ENCODE data around the gene MOB3A. TPM values are rescaled to one million over a fixed set of nuclear protein-coding genes. Genes with fewer than 3 reads are reported as not detected.

Gene MOB3A
- total and polyA plus RNA-seq, 2 of the 8 experiments (the other 6 are each of a cell fraction or from before 2014, with no cell fraction given): 9.2 to 9.6 TPM

DNA sequence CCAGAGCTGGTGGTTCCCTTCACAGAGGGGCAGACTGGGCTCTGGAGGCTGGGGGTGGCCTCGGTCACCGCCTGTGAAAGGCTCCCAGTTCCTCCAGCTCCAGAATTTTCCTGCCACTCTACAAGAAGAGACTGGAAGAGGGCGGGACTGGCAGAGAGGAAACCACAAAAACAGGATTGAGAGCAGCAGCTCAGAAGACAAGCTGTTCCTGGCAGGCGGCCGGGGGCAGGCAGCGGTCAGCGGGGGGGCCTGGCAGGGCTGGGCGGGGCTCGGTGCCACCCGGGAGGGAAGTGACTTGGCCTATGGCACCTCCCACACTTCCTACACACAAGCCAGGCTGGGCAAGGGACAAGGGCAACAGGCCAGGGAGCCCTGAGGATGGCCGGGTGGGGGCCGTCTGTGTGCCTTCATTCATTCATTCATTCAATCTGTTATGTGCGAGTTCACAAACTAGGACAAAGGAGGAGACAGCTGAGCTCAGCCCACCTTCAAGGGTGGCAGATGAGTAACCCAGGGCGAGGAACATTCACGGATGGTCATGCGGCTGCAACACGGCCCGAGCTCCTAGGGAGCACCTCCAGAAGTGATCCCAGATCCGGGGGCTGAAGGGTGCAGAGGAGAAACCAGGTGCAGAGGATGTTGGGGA is 63.7 kb downstream of the MOB3A start:
- Histone ChIP-seq H2BK120ac (replicated peaks; ENCODE audit: low read depth, low read length) (no peak overlapping the region), H3K23ac (ENCODE audit: insufficient read length) (no peak overlapping the region), H2BK20ac (ENCODE audit: low read length) (0 out of 2 replicates have a peak overlapping the region, but pooled peaks have one; percentile 95), H3K4me3 (ENCODE audit: extremely low read depth in 1 of 4, insufficient read depth in 2 of 4, low read depth in 3 of 4, low read length in 4 of 4) (no peak overlapping the region), H4K5ac (ENCODE audit: insufficient read length, low read depth, low read length) (no peak overlapping the region), H2BK5ac (ENCODE audit: low read depth, low read length) (peak overlapping the region; percentile 56; the same call in 1 of the 2 replicates), H2AK5ac (ENCODE audit: low read depth, low read length) (no peak overlapping the region), H3K14ac (ENCODE audit: insufficient read length) (no peak overlapping the region), H3K36me3 (ENCODE audit: control insufficient read depth in 2 of 4, insufficient read depth in 4 of 4, low read length in 3 of 4) (no peaks in the 10 kb centered on the region), H3K27ac (ENCODE audit: low read depth, low read length) (no peak overlapping the region; the same call in 1 of the 2 replicates), H3K9me3 (ENCODE audit: insufficient read depth in 2 of 2, low read depth in 1 of 2, low read length in 1 of 2) (peaks cover 7 to 8% of the 10 kb centered on the region in 2 experiments; a peak in 1 of 4 replicates), H3K4me2 (ENCODE audit: insufficient read depth in 1 of 2, low read depth in 2 of 2, low read length in 2 of 2) (no peak overlapping the region), H4K20me1 (replicated peaks in 1 of 2; ENCODE audit: control insufficient read depth in 1 of 2, insufficient read depth in 2 of 2, low read length in 2 of 2) (peaks cover 0 to 3% of the 10 kb centered on the region in 2 experiments), H2BK12ac (ENCODE audit: low read depth, low read length) (peak overlapping the region; percentile 39; the same call in 1 of the 2 replicates), H2BK15ac (ENCODE audit: low read length) (peak overlapping the region; percentile 81), H4K8ac (ENCODE audit: extremely low read depth, insufficient read depth, low read length) (peak overlapping the region; percentile 45), H2AFZ (ENCODE audit: low read length) (peak overlapping the region; percentile 50; the same call in 1 of the 2 replicates), H3K79me1 (ENCODE audit: low read depth, low read length) (0 out of 2 replicates have a peak, but pooled peaks cover 2% of the 10 kb centered on the region), H3K56ac (replicated peaks; ENCODE audit: insufficient read length, low read depth, low read length) (no peak overlapping the region), H4K91ac (replicated peaks; ENCODE audit: insufficient read length, low read length) (peak overlapping the region; percentile 65), H3K27me3 (replicated peaks in 1 of 4; ENCODE audit: control insufficient read depth in 3 of 4, extremely low read depth in 1 of 4, insufficient read depth in 3 of 4, low read length in 3 of 4) (no peaks in the 10 kb centered on the region), H3K4ac (replicated peaks; ENCODE audit: insufficient read length, low read depth, low read length) (no peak overlapping the region), H3K4me1 (replicated peaks in 1 of 4; ENCODE audit: control insufficient read depth in 3 of 4, insufficient read depth in 4 of 4, low read length in 3 of 4) (peaks cover 0 to 12% (median 4%) of the 10 kb centered on the region in 4 experiments; a peak in 5 of 7 replicates), H3K9ac (replicated peaks in 1 of 4; ENCODE audit: extremely low read depth in 1 of 4, low read depth in 3 of 4, low read length in 3 of 4) (no peak overlapping the region), H3K23me2 (ENCODE audit: low read depth, low read length) (no peaks in the 10 kb centered on the region), H3K18ac (ENCODE audit: extremely low read depth, low read length) (no peak overlapping the region), H3K79me2 (ENCODE audit: control insufficient read depth in 1 of 2, insufficient read depth in 2 of 2, low read length in 2 of 2) (no peaks in the 10 kb centered on the region)
- CTCF ChIA-PET (ENCODE audit: partially characterized antibody): interaction anchor here (0.8 to 2.5 kb wide), 6 partner anchors 10 to 79 kb away, joined by 3 to 11 read pairs (median 4); no protein-coding TSS in a partner anchor
- DNase-seq (ENCODE audit: low read depth in 1 of 2, low spot score in 2 of 2): peak in 1 of 2 experiments; percentile 55
- no peak for FAIRE-seq
- WGBS, 2 experiments (ENCODE audit: extremely low coverage in 1 of 2, insufficient coverage in 1 of 2, insufficient read length in 1 of 2, insufficient replicate concordance in 2 of 2, low coverage in 1 of 2, low lambda C conversion rate in 2 of 2, missing lambda C conversion rate in 1 of 2): 86% methylated on average over 12 of the region's 19 CpGs; no CpG with 5 or more reads in 1 of the 2 experiments
- POLR2A ChIA-PET (ENCODE audit: partially characterized antibody): interaction anchor here (0.9 to 27.5 kb wide), 5 partner anchors 13 to 50 kb away, joined by 3 to 524 read pairs (median 4); partner anchors contain the start of gene MKNK2
- TF ChIP-seq RBBP5 (IDR thresholded peaks at IDR 0.05; ENCODE audit: borderline replicate concordance, low read depth, low read length) (no peak), CBX8 (IDR thresholded peaks at IDR 0.05; ENCODE audit: borderline replicate concordance, low read depth, low read length) (no peak), SUZ12 (IDR thresholded peaks at IDR 0.05; ENCODE audit: low read length) (no peak), RFX5 (IDR thresholded peaks at IDR 0.05; ENCODE audit: borderline replicate concordance, low read depth, low read length) (no peak), EP300 (IDR thresholded peaks at IDR 0.05; ENCODE audit: borderline replicate concordance in 1 of 2, low read depth in 2 of 2, low read length in 2 of 2) (no peak), JUND (IDR thresholded peaks at IDR 0.05; ENCODE audit: low read length) (no peak), CBX5 (IDR thresholded peaks at IDR 0.05; ENCODE audit: low read depth, low read length) (no peak), TAF7 (optimal IDR thresholded peaks at IDR 0.05; ENCODE audit: borderline replicate concordance, low read depth, low read length) (no peak), KDM4A (IDR thresholded peaks at IDR 0.05; ENCODE audit: low read depth, low read length, severe bottlenecking) (no peak)
- TF ChIP-seq, protein P1, sequence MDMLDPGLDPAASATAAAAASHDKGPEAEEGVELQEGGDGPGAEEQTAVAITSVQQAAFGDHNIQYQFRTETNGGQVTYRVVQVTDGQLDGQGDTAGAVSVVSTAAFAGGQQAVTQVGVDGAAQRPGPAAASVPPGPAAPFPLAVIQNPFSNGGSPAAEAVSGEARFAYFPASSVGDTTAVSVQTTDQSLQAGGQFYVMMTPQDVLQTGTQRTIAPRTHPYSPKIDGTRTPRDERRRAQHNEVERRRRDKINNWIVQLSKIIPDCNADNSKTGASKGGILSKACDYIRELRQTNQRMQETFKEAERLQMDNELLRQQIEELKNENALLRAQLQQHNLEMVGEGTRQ (IDR thresholded peaks at IDR 0.05; ENCODE audit: low read length): no peak

Measured in H1 (cell line).